Liver (tissue), 9 donors: ENCODE results near the gene GRID1. TPM values are rescaled to one million over a fixed set of nuclear protein-coding genes. Genes with fewer than 3 reads are reported as not detected.

Source experiments
- DNase-seq: peaks from one replicate; pipeline ENCODE4 v3.0.0-alpha.2; 2017; ENCODE audit warnings: low spot score
- H3K27ac ChIP-seq, 2 donors: one replicate each; pipeline ENCODE4 v1.7.0; 2013; ENCODE audit warnings: inconsistent platforms in 2 of 2, low read length in 2 of 2, control low read depth in 1 of 2, low read depth in 1 of 2, mild to moderate bottlenecking in 1 of 2
- H3K27me3 ChIP-seq, 4 donors: one replicate each; pipeline versions ENCODE4 v1.6.1 to v1.7.0; 2013; ENCODE audit warnings: low read length in 3 of 4, inconsistent platforms in 1 of 4, mild to moderate bottlenecking in 1 of 4, moderate library complexity in 1 of 4; ENCODE audit not compliant: control insufficient read depth in 4 of 4, insufficient read depth in 4 of 4
- H3K36me3 ChIP-seq, 4 donors: one replicate each; pipeline versions ENCODE4 v1.6.1 to v1.7.0; 2013; ENCODE audit warnings: low read length in 3 of 4, mild to moderate bottlenecking in 3 of 4, low read depth in 1 of 4, moderate library complexity in 1 of 4; ENCODE audit not compliant: control insufficient read depth in 4 of 4, insufficient read depth in 3 of 4
- H3K4me1 ChIP-seq, 4 donors: one replicate each; pipeline versions ENCODE4 v1.6.1 to v1.7.0; 2013; ENCODE audit warnings: low read length in 3 of 4, mild to moderate bottlenecking in 3 of 4, moderate library complexity in 1 of 4; ENCODE audit not compliant: control insufficient read depth in 4 of 4, insufficient read depth in 4 of 4
- H3K4me3 ChIP-seq, 3 donors: one replicate each; pipeline versions ENCODE4 v1.6.1 to v1.7.0; 2013; ENCODE audit warnings: low read length in 3 of 3, control low read depth in 1 of 3, low read depth in 1 of 3, mild to moderate bottlenecking in 1 of 3
- H3K9ac ChIP-seq, 2 donors: one replicate each; pipeline ENCODE4 v1.7.0; 2013; ENCODE audit warnings: low read length in 2 of 2, mild to moderate bottlenecking in 2 of 2, moderate library complexity in 2 of 2, control low read depth in 1 of 2, low read depth in 1 of 2
- H3K9me3 ChIP-seq, 4 donors: one replicate each; pipeline versions ENCODE4 v1.6.1 to v1.7.0; 2013; ENCODE audit warnings: low read length in 3 of 4; ENCODE audit not compliant: control insufficient read depth in 4 of 4
- EGR1 ChIP-seq, 2 donors: IDR thresholded peaks; 2 replicates each; pipeline ENCODE4 v1.6.1; 2016 to 2018; ENCODE audit warnings: antibody characterized with exemption in 2 of 2, low read depth in 2 of 2
- FOXA1 ChIP-seq: IDR thresholded peaks from 2 replicates; pipeline ENCODE4 v1.6.1; 2016; ENCODE audit warnings: antibody characterized with exemption
- FOXA2 ChIP-seq: IDR thresholded peaks from 2 replicates; pipeline ENCODE4 v1.6.1; 2016; ENCODE audit warnings: antibody characterized with exemption
- GABPA ChIP-seq, 2 donors: IDR thresholded peaks in 1 of 2; conservative IDR thresholded peaks in 1 of 2; 2 replicates each; pipeline ENCODE4 v1.6.1; 2016; ENCODE audit warnings: antibody characterized with exemption in 2 of 2, mild to moderate bottlenecking in 1 of 2, moderate library complexity in 1 of 2
- HNF4A ChIP-seq, 2 donors: conservative IDR thresholded peaks; 2 replicates each; pipeline ENCODE4 v1.6.1; 2016; ENCODE audit warnings: antibody characterized with exemption in 2 of 2, mild to moderate bottlenecking in 2 of 2
- HNF4G ChIP-seq: IDR thresholded peaks from 2 replicates; pipeline ENCODE4 v1.6.1; 2016; ENCODE audit warnings: antibody characterized with exemption
- JUND ChIP-seq, 2 donors: IDR thresholded peaks; 2 replicates each; pipeline ENCODE4 v1.6.1; 2016; ENCODE audit warnings: antibody characterized with exemption in 2 of 2
- NR2F2 ChIP-seq: IDR thresholded peaks from 2 replicates; pipeline ENCODE4 v1.6.1; 2016; ENCODE audit warnings: antibody characterized with exemption
- RAD21 ChIP-seq, 2 donors: IDR thresholded peaks; 2 replicates each; pipeline ENCODE4 v1.6.1; 2016; ENCODE audit warnings: antibody characterized with exemption in 2 of 2, mild to moderate bottlenecking in 2 of 2
- RXRA ChIP-seq, 2 donors: IDR thresholded peaks; 2 replicates each; pipeline ENCODE4 v1.6.1; 2017 to 2018; ENCODE audit warnings: antibody characterized with exemption in 2 of 2, mild to moderate bottlenecking in 1 of 2
- SP1 ChIP-seq: IDR thresholded peaks from 2 replicates; pipeline ENCODE4 v1.6.1; 2018; ENCODE audit warnings: antibody characterized with exemption, mild to moderate bottlenecking
- TAF1 ChIP-seq: conservative IDR thresholded peaks from 2 replicates; pipeline ENCODE4 v1.6.1; 2016; ENCODE audit warnings: antibody characterized with exemption, mild to moderate bottlenecking
- YY1 ChIP-seq: IDR thresholded peaks from 2 replicates; pipeline ENCODE4 v1.6.1; 2016; ENCODE audit warnings: antibody characterized with exemption, mild to moderate bottlenecking
- WGBS: extraction: QIAGEN DNeasy Blood & Tissue Kit; methylation state at CpG from one replicate; pipeline ENCODE4 v1.1.7; 2013; 5-methylcytosine and 5-hydroxymethylcytosine counted together
- polyA plus RNA-seq, 2 donors: library from polyadenylated mRNA; stranded (reverse) in 1 of 2; unstranded in 1 of 2; fragments of 200-250 nt in 1 of 2; fragments of >200 nt in 1 of 2; fragmentation: Nextera tagmentation in 1 of 2; extraction: Ambion mirVana in 1 of 2; gene quantifications; one replicate each; pipeline versions ENCODE4 v1.2.1 to v1.2.3, GENCODE V29; 2013 to 2015
- total RNA-seq, 2 donors: library from RNA; depleted of rRNA; stranded (reverse); fragments of >200 nt; gene quantifications; one replicate each; pipeline ENCODE4 v1.2.3, GENCODE V29; 2014
- TF ChIP-seq, protein P1 (sequence below): IDR thresholded peaks from 2 replicates; pipeline ENCODE4 v1.6.1; 2016; ENCODE audit warnings: antibody characterized with exemption
- TF ChIP-seq, protein P2 (sequence below): IDR thresholded peaks from 2 replicates; pipeline ENCODE4 v1.6.1; 2016; ENCODE audit warnings: antibody characterized with exemption
- TF ChIP-seq, protein P3 (sequence below): fragments of 150-350 bp; IDR thresholded peaks from 2 replicates; pipeline ENCODE4 v1.5.1; 2017; ENCODE audit warnings: improper control_type of control experiment, low read depth, low read length; ENCODE audit not compliant: missing input control
- TF ChIP-seq, protein P4 (sequence below): IDR thresholded peaks from 2 replicates; pipeline ENCODE4 v1.6.1; 2016; ENCODE audit warnings: antibody characterized with exemption
- donor health status: healthy.
- donor health status: healthy.
- donor health status: healthy.
- donor health status: healthy.
- donor health status: healthy.

GRID1 gene
- total and polyA plus RNA-seq, 4 donors: 0.09 to 0.17 (median 0.14) TPM; not detected in 1

DNA sequence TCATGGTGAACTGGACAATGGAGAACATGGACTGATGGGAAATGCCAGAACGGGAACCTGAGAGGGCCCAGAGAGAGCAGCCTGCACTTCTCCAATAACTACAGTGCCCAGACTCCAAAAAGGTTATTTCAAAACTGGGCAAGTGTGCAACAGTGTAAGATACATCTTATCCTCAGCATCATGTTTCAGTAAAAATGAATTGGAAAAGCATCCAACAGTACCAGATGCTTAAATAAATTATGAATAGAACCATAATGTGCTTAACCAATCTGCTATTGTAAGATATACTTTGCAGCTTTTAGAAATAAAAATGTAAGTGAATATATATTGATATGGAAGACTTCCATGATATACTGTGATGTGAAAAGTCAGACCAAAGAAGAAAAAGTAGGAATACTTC lies 303.3 kb downstream of the GRID1 start:
- Histone ChIP-seq H3K27me3 (no peaks in the 10 kb centered on the region), H3K36me3 (no peaks in the 10 kb centered on the region), H3K4me3 (no peak overlapping the region), H3K9ac (no peak overlapping the region), H3K4me1 (no peaks in the 10 kb centered on the region), H3K9me3 (no peaks in the 10 kb centered on the region), H3K27ac (no peak overlapping the region)
- no peak for DNase-seq
- WGBS: 61% methylated on average over 1 of the region's 1 CpG
- TF ChIP-seq SP1 (no peak), YY1 (no peak), TAF1 (no peak), FOXA1 (no peak), JUND (IDR thresholded peaks at IDR 0.05) (no peak), EGR1 (IDR thresholded peaks at IDR 0.05; ENCODE audit: low read depth in 2 of 2) (no peak), NR2F2 (no peak)
- TF ChIP-seq, protein P1, sequence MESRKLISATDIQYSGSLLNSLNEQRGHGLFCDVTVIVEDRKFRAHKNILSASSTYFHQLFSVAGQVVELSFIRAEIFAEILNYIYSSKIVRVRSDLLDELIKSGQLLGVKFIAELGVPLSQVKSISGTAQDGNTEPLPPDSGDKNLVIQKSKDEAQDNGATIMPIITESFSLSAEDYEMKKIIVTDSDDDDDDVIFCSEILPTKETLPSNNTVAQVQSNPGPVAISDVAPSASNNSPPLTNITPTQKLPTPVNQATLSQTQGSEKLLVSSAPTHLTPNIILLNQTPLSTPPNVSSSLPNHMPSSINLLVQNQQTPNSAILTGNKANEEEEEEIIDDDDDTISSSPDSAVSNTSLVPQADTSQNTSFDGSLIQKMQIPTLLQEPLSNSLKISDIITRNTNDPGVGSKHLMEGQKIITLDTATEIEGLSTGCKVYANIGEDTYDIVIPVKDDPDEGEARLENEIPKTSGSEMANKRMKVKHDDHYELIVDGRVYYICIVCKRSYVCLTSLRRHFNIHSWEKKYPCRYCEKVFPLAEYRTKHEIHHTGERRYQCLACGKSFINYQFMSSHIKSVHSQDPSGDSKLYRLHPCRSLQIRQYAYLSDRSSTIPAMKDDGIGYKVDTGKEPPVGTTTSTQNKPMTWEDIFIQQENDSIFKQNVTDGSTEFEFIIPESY: no peak

DNA sequence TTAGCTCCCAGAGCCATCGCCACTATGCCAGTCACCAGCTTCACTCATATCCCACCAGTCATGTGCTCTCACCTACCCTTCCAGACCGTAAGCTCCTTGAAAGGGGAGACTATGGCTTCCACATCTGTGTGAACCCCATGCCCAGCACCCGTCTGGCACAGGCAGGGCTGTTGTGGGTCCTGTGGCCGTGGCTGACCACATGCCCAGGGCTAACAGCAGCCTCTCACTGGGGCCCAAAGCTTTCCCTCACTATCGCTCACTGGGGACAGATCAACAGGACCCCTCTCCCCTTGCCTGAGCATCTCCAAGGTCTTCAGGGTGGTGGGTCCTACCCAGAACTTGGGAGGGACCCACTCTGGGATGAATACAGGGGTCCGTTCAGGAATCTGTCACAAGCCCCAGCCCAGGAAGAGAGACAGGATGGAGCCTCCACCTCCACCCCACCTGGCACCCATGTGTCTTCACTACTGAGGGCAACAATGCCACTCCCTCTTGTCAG lies 303.9 kb downstream of the GRID1 start:
- TF ChIP-seq YY1 (no peak), JUND (IDR thresholded peaks at IDR 0.05) (no peak), SP1 (no peak), EGR1 (IDR thresholded peaks at IDR 0.05; ENCODE audit: low read depth in 2 of 2) (no peak), HNF4G (no peak), TAF1 (no peak), FOXA2 (no peak), HNF4A (conservative IDR thresholded peaks at IDR 0.05) (no peak), RXRA (IDR thresholded peaks at IDR 0.05) (no peak), RAD21 (IDR thresholded peaks at IDR 0.05) (no peak), GABPA (IDR thresholded peaks at IDR 0.05 in 1 of 2, conservative IDR thresholded peaks at IDR 0.05 in 1 of 2) (no peak), FOXA1 (no peak)
- TF ChIP-seq, protein P2, sequence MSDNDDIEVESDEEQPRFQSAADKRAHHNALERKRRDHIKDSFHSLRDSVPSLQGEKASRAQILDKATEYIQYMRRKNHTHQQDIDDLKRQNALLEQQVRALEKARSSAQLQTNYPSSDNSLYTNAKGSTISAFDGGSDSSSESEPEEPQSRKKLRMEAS: no peak
- TF ChIP-seq, protein P3, sequence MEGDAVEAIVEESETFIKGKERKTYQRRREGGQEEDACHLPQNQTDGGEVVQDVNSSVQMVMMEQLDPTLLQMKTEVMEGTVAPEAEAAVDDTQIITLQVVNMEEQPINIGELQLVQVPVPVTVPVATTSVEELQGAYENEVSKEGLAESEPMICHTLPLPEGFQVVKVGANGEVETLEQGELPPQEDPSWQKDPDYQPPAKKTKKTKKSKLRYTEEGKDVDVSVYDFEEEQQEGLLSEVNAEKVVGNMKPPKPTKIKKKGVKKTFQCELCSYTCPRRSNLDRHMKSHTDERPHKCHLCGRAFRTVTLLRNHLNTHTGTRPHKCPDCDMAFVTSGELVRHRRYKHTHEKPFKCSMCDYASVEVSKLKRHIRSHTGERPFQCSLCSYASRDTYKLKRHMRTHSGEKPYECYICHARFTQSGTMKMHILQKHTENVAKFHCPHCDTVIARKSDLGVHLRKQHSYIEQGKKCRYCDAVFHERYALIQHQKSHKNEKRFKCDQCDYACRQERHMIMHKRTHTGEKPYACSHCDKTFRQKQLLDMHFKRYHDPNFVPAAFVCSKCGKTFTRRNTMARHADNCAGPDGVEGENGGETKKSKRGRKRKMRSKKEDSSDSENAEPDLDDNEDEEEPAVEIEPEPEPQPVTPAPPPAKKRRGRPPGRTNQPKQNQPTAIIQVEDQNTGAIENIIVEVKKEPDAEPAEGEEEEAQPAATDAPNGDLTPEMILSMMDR: no peak
- TF ChIP-seq, protein P4, sequence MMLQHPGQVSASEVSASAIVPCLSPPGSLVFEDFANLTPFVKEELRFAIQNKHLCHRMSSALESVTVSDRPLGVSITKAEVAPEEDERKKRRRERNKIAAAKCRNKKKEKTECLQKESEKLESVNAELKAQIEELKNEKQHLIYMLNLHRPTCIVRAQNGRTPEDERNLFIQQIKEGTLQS: no peak
- Histone ChIP-seq H3K9ac (no peak overlapping the region), H3K4me3 (no peak overlapping the region), H3K4me1 (no peaks in the 10 kb centered on the region), H3K27me3 (no peaks in the 10 kb centered on the region), H3K27ac (no peak overlapping the region), H3K9me3 (no peaks in the 10 kb centered on the region), H3K36me3 (no peaks in the 10 kb centered on the region)
- no peak for DNase-seq
- WGBS: 81% methylated on average over 6 of the region's 6 CpGs
